Left lobe of liver (tissue), 2 donors: ENCODE results near the gene IL9R. TPM values are rescaled to one million over a fixed set of nuclear protein-coding genes. Genes with fewer than 3 reads are reported as not detected.
A peak's percentile ranks its signal among the peaks of the same experiment; 100 is the strongest.
"Not testable (repeated sequence)": the region's sequence is repeated elsewhere in the genome, so short reads cannot be mapped to it uniquely, and the experiment has no call there.

Source experiments
- ATAC-seq: fragments of 200-7000 bp; cut with Tn5 transposase; one replicate; pipeline ENCODE4 v1.9.1; 2020; ENCODE audit warnings: mild to moderate bottlenecking, moderate library complexity
- DNase-seq: peaks from one replicate; pipeline ENCODE4 v3.0.0-alpha.2; 2020; ENCODE audit warnings: low spot score
- total RNA-seq: library from RNA; stranded (reverse); gene quantifications from one replicate; pipeline ENCODE4 v1.2.1, GENCODE V29; 2021
- donor health status: DM: no; HTN: no; CAD: no; lungs with moderate emphysema.
- donor health status: DM: no; HTN: yes; CAD: no.

The IL9R gene
- total RNA-seq, 1 donor from 2014 or later = not detected

DNA sequence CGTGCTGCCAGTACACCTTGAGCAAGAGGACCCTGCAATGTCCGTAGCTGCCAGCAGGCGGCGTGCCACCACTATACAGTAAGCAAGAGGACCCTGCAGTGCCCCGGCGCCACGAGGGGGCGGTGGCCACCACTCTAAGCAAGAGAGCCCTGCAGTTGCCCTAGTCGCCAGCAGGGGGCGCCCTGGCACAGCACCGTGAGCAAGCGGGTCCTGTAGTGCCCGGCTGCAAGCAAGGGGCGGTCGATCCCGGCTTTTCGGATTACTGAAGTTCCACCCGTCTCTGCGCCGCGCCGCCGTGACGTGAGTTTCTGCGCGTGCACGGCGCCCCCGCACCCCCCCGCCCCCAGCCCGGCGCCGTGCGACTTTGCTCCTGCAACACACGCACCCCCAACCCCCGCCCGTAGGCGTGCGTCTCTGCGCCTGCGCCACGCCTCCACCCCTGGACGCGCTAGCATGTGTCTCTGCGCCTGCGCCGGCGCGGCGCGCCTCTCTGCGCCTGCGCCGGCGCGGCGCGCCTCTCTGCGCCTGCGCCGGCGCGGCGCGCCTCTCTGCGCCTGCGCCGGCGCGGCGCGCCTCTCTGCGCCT, 31.2 kb downstream of the IL9R start:
- not testable (repeated sequence) for DNase-seq, ATAC-seq

- DNase-seq = not testable (repeated sequence)
Observed at GRCh38 chrX:156029296-156029695, 31.8 kb downstream of the IL9R start.

DNA sequence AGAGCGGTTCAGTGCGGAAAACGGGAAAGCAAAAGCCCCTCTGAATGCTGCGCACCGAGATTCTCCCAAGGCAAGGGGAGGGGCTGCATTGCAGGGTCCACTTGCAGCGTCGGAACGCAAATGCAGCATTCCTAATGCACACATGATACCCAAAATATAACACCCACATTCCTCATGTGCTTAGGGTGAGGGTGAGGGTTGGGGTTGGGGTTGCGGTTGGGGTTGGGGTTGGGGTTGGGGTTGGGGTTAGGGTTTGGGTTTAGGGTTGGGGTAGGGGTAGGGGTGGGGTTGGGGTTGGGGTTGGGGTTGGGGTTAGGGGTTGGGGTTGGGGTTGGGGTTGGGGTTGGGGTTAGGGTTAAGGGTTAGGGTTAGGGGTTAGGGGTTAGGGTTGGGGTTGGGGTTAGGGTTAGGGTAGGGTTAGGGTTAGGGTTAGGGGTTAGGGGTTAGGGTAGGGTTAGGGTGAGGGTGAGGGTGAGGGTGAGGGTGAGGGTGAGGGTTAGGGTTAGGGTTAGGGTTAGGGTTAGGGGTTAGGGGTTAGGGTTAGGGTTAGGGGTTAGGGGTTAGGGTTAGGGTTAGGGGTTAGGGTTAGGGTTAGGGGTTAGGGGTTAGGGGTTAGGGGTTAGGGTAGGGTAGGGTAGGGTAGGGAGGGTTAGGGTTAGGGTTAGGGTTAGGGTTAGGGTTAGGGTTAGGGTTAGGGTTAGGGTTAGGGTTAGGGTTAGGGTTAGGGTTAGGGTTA, 32.4 kb downstream of the IL9R start:
- peak; percentile 38 for ATAC-seq
- not testable (repeated sequence) for DNase-seq

More at GRCh38 chrX:156029296-156029695, 31.8 kb downstream of the IL9R start:
- not testable (repeated sequence) for ATAC-seq

DNA sequence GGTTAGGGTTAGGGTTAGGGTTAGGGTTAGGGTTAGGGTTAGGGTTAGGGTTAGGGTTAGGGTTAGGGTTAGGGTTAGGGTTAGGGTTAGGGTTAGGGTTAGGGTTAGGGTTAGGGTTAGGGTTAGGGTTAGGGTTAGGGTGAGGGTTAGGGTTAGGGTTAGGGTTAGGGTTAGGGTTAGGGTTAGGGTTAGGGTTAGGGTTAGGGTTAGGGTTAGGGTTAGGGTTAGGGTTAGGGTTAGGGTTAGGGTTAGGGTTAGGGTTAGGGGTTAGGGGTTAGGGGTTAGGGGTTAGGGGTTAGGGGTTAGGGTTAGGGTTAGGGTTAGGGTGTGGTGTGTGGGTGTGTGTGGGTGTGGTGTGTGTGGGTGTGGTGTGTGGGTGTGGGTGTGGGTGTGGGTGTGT, 33.0 kb downstream of the IL9R start:
- not testable (repeated sequence) for DNase-seq, ATAC-seq

Other genes starting within 250 kb of the IL9R start
- gene VAMP7, start 116.4 kb upstream of the IL9R start, total RNA-seq = 19.5 TPM